Erythroblast (primary cell): ENCODE measurements around the gene NFATC1.

Experiments
- GATA1 ChIP-seq: IDR thresholded peaks from 2 replicates; pipeline ENCODE4 v1.6.1; 2011; ENCODE audit warnings: low read depth, mild to moderate bottlenecking, control low read depth, low read length, moderate library complexity
- POLR2A ChIP-seq: IDR thresholded peaks from 2 replicates; pipeline ENCODE4 v1.6.1; 2011; ENCODE audit warnings: mild to moderate bottlenecking, low read length

GRCh38 chr18:79540904-79541282 is 145.2 kb downstream of the NFATC1 start:
- TF ChIP-seq POLR2A (no peak), GATA1 (no peak)
